ENCODE data around the gene GYG2.

DNA sequence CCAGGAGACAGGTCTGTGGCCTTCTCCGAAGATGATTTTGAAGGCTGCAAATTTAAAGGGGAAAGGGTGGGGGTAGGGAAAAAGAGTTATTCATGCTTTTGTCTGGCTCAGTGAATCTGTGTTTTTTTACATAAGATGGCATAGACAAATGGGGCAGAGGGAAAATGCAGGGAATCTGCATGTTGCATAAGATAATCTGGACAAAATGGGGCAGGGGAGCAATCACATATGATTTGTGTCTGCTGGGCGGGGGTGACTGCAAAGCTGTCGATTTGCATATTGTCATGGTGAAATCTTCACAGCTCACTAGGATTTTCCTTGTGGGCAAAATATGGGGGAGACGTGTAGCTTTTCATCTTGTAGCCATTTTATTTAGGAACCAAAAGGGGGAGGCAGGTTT, 29.4 kb upstream of the GYG2 start:
- no peak for TF ChIP-seq EZH2 (IDR thresholded peaks at IDR 0.05)
- TF ChIP-seq, protein P1, sequence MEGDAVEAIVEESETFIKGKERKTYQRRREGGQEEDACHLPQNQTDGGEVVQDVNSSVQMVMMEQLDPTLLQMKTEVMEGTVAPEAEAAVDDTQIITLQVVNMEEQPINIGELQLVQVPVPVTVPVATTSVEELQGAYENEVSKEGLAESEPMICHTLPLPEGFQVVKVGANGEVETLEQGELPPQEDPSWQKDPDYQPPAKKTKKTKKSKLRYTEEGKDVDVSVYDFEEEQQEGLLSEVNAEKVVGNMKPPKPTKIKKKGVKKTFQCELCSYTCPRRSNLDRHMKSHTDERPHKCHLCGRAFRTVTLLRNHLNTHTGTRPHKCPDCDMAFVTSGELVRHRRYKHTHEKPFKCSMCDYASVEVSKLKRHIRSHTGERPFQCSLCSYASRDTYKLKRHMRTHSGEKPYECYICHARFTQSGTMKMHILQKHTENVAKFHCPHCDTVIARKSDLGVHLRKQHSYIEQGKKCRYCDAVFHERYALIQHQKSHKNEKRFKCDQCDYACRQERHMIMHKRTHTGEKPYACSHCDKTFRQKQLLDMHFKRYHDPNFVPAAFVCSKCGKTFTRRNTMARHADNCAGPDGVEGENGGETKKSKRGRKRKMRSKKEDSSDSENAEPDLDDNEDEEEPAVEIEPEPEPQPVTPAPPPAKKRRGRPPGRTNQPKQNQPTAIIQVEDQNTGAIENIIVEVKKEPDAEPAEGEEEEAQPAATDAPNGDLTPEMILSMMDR (IDR thresholded peaks at IDR 0.05): no peak

All from neural progenitor cell (in vitro differentiated cells).